Measurements from ENCODE around the gene ARID3C. TPM values are rescaled to one million over a fixed set of nuclear protein-coding genes. Genes with fewer than 3 reads are reported as not detected.

The ARID3C gene
- total RNA-seq, 4 donors from 2014 or later = 0.34 to 2.0 (median 0.50) TPM

GRCh38 chr9:34662526-34663302 lies 33.8 kb upstream of the ARID3C start, which contains the start of gene CCL27:
Gene CCL27, minus strand, starts transcription at chr9:34662657. Its CDS starts 24 bp downstream, at chr9:34662633.
- 69% methylated on average over 4 of the region's 4 CpGs for WGBS
- no peak for TF ChIP-seq POLR2AphosphoS5 (IDR thresholded peaks at IDR 0.05)
- no peak for TF ChIP-seq EP300 (IDR thresholded peaks at IDR 0.05)
- Histone ChIP-seq H3K9me3 (no peaks in the 10 kb centered on the region), H3K27ac (peak within 1 kb of the TSS; percentile 94), H3K36me3 (peaks cover 24% of the 10 kb centered on the region), H3K27me3 (no peaks in the 10 kb centered on the region), H3K4me1 (peaks cover 68% of the 10 kb centered on the region), H3K4me3 (peak within 1 kb of the TSS; percentile 25)
- DNase-seq (ENCODE audit: low spot score in 2 of 2) = no peak

- H3K4me3 ChIP-seq = no peak overlapping the region
- H3K4me1 ChIP-seq = peaks cover 76% of the 10 kb centered on the region
- no peak for TF ChIP-seq POLR2A (IDR thresholded peaks at IDR 0.05)
- TF ChIP-seq CTCF (IDR thresholded peaks at IDR 0.05) = no peak
- TF ChIP-seq POLR2AphosphoS5 (IDR thresholded peaks at IDR 0.05) = no peak
- no peak for TF ChIP-seq EP300 (IDR thresholded peaks at IDR 0.05)
- H3K36me3 ChIP-seq = peaks cover 28% of the 10 kb centered on the region
- peak overlapping the region; percentile 61 for H3K27ac ChIP-seq
- no peak for DNase-seq (ENCODE audit: low spot score in 2 of 2)
- no peaks in the 10 kb centered on the region for H3K27me3 ChIP-seq
- H3K9me3 ChIP-seq = no peaks in the 10 kb centered on the region
- 56% methylated on average over 4 of the region's 8 CpGs for WGBS
These were observed 30.9 kb upstream of the ARID3C start for GRCh38 chr9:34659592-34660253.

GRCh38 chr9:34658461-34658860 lies 29.6 kb upstream of the ARID3C start:
- H3K4me3 ChIP-seq = no peak overlapping the region
- 78% methylated on average over 14 of the region's 14 CpGs for WGBS
- peaks cover 76% of the 10 kb centered on the region for H3K4me1 ChIP-seq
- DNase-seq (ENCODE audit: low spot score in 2 of 2) = no peak
- H3K27ac ChIP-seq = no peak overlapping the region
- no peaks in the 10 kb centered on the region for H3K9me3 ChIP-seq
- H3K36me3 ChIP-seq = peaks cover 28% of the 10 kb centered on the region
- TF ChIP-seq POLR2AphosphoS5 (IDR thresholded peaks at IDR 0.05) = no peak
- no peaks in the 10 kb centered on the region for H3K27me3 ChIP-seq

DNA sequence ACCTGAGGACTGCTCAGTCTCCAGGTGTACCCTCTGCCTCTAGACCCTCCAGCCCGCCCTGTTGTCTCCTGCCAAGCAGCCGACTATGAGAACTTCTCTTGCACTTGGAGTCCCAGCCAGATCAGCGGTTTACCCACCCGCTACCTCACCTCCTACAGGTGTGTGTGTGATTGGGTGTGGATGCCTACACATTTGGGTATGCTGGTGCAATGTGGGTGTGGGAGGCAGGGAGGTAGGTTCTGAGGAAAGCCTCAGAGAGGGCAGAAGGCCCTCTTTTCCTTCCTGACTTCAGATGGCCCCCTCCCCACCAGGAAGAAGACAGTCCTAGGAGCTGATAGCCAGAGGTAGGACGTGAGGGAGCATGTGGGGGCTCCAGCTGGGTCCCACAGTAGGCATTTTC lies 28.1 kb upstream of the ARID3C start:
- TF ChIP-seq POLR2A (IDR thresholded peaks at IDR 0.05) (no peak), CTCF (IDR thresholded peaks at IDR 0.05) (no peak), POLR2AphosphoS5 (IDR thresholded peaks at IDR 0.05) (no peak), EP300 (IDR thresholded peaks at IDR 0.05) (no peak)
- no peaks in the 10 kb centered on the region for H3K9me3 ChIP-seq
- peaks cover 28% of the 10 kb centered on the region for H3K36me3 ChIP-seq
- 81% methylated on average over 4 of the region's 5 CpGs for whole genome bisulfite sequencing
- no peak for DNase-seq (ENCODE audit: low spot score in 2 of 2)
- peaks cover 78% of the 10 kb centered on the region for H3K4me1 ChIP-seq
- no peaks in the 10 kb centered on the region for H3K27me3 ChIP-seq
- no peak overlapping the region for H3K4me3 ChIP-seq
- no peak overlapping the region for H3K27ac ChIP-seq

- Histone ChIP-seq H3K36me3 (peaks cover 13% of the 10 kb centered on the region), H3K9me3 (no peaks in the 10 kb centered on the region), H3K4me1 (peaks cover 79% of the 10 kb centered on the region), H3K4me3 (no peak overlapping the region), H3K27ac (peak overlapping the region; percentile 71), H3K27me3 (no peaks in the 10 kb centered on the region)
- DNase-seq (ENCODE audit: low spot score in 2 of 2) = no peak
- 62% methylated on average over 5 of the region's 5 CpGs for WGBS
- TF ChIP-seq POLR2AphosphoS5 (IDR thresholded peaks at IDR 0.05) (no peak), POLR2A (IDR thresholded peaks at IDR 0.05) (no peak), CTCF (IDR thresholded peaks at IDR 0.05) (no peak), EP300 (IDR thresholded peaks at IDR 0.05) (no peak)
These were observed 26.5 kb upstream of the ARID3C start for GRCh38 chr9:34655394-34655793.
